Brain microvascular endothelial cell (primary cell): ENCODE data around the gene SRP9.
"Not testable (repeated sequence)": the region's sequence is repeated elsewhere in the genome, so short reads cannot be mapped to it uniquely, and the experiment has no call there.

Source experiments
- DNase-seq: peaks from one replicate; pipeline ENCODE4 v3.0.0-alpha.2; 2020
- H3K27ac ChIP-seq: fragments of 250-450 bp; sonication (Bioruptor Pico); 2 replicates; pipeline ENCODE4 v1.5.1; 2020; ENCODE audit warnings: mild to moderate bottlenecking, moderate library complexity
- H3K27me3 ChIP-seq: fragments of 250-450 bp; sonication (Bioruptor Pico); replicated peaks from 2 replicates; pipeline ENCODE4 v1.5.1; 2020; ENCODE audit warnings: mild to moderate bottlenecking
- H3K36me3 ChIP-seq: fragments of 250-450 bp; sonication (Bioruptor Pico); replicated peaks from 2 replicates; pipeline ENCODE4 v1.5.1; 2020; ENCODE audit warnings: mild to moderate bottlenecking
- H3K4me3 ChIP-seq: 2 replicates; pipeline ENCODE4 v1.5.1; 2011; ENCODE audit warnings: low read depth, mild to moderate bottlenecking, control low read depth, low read length, moderate library complexity
- in situ Hi-C: cut with HindIII; loops from 2 replicates; pipeline ENCODE4 v1.10.0; 2017; ENCODE audit warnings: low sequenced_read_pairs, low pct_ligation_motif_present
- TF ChIP-seq, protein P1 (sequence below): IDR thresholded peaks from 2 replicates; pipeline ENCODE4 v1.5.1; 2011; ENCODE audit warnings: low read depth, mild to moderate bottlenecking, moderate library complexity, low read length, control low read depth, inconsistent platforms; ENCODE audit errors: missing control alignments

Gene SRP9

DNA sequence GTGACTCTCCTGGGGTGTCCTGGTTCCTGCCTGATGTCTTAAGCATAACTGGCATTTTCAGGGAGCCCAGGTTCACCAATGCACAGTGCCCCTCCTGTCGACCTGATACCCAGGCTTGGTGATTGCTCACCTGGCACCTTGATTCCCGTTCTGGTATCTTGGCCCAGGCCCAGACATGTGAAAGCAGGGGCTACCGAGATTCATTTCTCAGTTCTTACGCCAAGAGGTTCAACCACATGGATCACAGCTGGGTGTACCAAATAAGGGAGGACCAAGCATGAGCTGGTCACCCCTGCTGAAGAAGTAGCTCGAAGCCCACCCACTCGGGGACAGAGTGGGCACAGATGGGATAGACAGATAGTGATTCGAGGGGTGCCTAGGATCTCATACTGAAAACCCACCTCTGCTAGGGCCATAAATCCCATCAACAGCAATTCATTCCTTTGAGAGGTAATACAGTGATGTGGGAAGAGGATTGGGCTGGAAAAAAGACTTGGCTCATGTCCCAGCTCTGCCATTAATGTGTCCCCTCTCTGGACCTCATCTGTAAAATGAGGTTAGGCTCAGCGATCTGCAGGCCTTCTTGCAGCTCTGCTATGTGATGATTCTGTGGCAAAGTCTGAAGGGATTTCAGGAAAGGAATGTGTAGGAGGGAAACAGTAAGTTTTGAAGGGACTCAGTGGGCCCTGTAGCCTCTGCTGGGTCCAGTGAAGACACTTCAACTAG lies 35.0 kb downstream of the SRP9 start:
- TF ChIP-seq, protein P1, sequence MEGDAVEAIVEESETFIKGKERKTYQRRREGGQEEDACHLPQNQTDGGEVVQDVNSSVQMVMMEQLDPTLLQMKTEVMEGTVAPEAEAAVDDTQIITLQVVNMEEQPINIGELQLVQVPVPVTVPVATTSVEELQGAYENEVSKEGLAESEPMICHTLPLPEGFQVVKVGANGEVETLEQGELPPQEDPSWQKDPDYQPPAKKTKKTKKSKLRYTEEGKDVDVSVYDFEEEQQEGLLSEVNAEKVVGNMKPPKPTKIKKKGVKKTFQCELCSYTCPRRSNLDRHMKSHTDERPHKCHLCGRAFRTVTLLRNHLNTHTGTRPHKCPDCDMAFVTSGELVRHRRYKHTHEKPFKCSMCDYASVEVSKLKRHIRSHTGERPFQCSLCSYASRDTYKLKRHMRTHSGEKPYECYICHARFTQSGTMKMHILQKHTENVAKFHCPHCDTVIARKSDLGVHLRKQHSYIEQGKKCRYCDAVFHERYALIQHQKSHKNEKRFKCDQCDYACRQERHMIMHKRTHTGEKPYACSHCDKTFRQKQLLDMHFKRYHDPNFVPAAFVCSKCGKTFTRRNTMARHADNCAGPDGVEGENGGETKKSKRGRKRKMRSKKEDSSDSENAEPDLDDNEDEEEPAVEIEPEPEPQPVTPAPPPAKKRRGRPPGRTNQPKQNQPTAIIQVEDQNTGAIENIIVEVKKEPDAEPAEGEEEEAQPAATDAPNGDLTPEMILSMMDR, result no peak
- Histone ChIP-seq H3K27me3 (no peaks in the 10 kb centered on the region), H3K27ac (no peak overlapping the region), H3K36me3 (no peaks in the 10 kb centered on the region), H3K4me3 (no peak overlapping the region)
- no peak for DNase-seq
- in situ Hi-C loops, result loop anchor here (25.0 kb wide), 1 partner anchor 175 kb away; the partner anchor contains the start of gene SDE2

DNA sequence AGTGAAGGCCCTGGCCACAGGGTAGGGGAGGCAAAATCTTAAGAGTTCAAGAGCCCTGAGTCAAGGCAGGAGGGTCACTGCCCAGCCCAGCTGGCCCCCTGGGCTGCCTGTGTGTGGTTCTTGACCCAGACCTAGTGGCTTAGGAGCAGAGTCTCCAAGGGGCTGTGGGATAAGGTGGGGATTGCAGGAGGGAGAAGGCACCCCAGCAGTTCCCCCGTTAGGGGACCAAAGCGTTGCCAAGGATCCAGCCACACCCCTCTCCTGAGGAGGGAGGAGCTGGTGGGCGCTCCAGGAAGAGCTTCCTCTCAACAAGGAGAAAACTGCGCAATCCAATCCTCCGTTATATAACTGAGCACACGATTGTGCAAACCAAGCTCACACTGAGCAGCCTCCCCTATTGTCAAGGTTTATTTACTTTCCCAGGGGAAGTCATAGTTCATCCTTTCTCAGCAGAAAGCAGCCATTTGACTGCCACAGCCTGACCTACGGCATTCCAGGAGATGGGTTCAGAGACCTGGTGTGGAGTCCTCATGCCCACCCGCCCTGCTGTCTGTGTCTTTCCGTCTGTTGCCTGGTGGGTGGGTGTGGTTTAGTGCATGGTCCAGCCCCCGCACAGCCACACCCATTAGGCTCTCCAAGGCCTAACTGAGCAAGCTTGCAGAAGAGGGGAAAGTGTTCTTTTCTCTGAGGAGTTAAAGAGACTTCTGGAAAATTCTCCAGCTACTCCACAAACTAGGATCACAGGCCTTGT lies 35.8 kb downstream of the SRP9 start:
- H3K36me3 ChIP-seq, result no peaks in the 10 kb centered on the region
- H3K27ac ChIP-seq, result no peak overlapping the region
- H3K4me3 ChIP-seq, result peak overlapping the region; percentile 15
- in situ Hi-C loops, result loop anchor here (25.0 kb wide), 1 partner anchor 174 kb away; the partner anchor contains the start of gene SDE2
- no peaks in the 10 kb centered on the region for H3K27me3 ChIP-seq
- DNase-seq, result peak; percentile 37
- TF ChIP-seq, protein P1, result no peak

DNA sequence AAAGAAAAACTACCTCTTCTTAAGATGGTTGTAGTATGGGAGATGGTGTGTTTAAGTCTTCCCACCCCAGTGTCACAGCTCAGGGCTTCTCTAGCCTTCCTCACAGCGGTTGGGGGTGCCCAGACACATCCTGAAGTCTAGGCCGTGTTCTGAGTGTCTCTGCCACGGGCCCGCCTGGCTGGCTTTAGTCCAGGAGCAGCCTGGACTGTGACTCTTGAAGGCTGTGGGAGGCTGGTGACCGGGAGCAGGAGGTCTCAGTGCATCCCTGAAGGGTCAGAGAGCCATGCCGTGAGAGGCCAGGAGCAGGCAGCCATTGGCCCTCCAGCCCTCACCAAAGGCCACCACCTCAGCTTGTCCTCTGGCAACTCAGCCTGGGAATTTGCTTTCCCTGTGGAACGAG lies 36.8 kb downstream of the SRP9 start:
- no peak for DNase-seq
- in situ Hi-C loops, result loop anchor here (25.0 kb wide), 1 partner anchor 173 kb away; the partner anchor contains the start of gene SDE2
- H3K27me3 ChIP-seq, result no peaks in the 10 kb centered on the region
- no peaks in the 10 kb centered on the region for H3K36me3 ChIP-seq
- no peak overlapping the region for H3K27ac ChIP-seq
- no peak overlapping the region for H3K4me3 ChIP-seq
- TF ChIP-seq, protein P1, result no peak

DNA sequence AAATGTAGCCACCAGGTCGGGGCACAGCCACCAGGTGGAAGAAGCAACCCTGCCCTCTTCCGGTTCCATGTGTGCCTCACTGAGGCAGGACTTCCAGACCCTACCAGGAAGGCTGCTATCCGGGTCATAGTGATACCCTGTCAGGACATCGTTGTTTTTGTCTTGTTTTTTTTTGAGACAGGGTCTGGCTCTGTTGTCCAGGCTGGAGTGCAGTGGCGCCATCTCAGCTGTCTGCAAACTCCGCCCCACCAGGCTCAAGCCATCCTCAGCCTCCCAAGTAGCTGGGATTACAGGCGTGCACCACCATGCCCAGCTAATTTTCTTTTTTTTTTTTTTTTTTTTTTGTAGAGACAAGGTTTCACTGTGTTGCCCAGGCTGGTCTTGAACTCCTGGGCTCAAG lies 37.5 kb downstream of the SRP9 start:
- in situ Hi-C loops, result loop anchor here (25.0 kb wide), 1 partner anchor 172 kb away; the partner anchor contains the start of gene SDE2
- DNase-seq, H3K27ac ChIP-seq, H3K4me3 ChIP-seq, H3K27me3 ChIP-seq, H3K36me3 ChIP-seq: not testable (repeated sequence)

DNA sequence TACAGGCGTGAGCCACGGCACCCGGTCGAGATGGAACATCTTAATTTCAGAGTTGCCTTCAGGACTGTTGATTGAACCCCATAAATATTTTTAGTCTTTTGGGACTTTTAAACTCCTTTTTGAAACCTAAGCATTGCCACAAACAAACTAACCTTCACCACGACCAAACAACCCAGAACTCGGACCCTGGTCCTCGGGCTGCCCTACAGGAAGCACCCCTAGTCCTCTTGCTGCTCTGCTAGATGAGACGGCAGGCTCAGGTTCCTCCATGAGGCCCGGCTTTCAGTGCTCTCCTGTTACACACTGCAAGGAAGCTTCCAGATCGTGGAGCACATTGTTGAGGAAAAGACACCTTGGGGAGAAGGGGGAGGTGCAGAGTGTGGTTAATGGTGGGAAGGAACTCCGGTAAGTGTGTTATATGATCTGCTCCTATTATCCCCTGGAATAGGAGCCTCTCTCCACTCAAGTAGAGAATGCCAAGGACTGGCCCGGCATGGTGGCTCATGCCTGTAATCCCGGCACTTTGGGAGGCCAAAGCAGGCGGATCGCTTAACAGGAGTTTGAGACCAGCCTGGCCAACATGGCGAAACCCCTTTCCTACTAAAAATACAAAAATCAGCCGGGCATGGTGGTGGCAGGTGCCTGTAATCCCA lies 38.0 kb downstream of the SRP9 start:
- Histone ChIP-seq H3K27ac (no peak overlapping the region), H3K27me3 (no peaks in the 10 kb centered on the region), H3K36me3 (no peaks in the 10 kb centered on the region), H3K4me3 (no peak overlapping the region)
- TF ChIP-seq, protein P1, result no peak
- no peak for DNase-seq
- in situ Hi-C loops, result loop anchor here (25.0 kb wide), 1 partner anchor 172 kb away; the partner anchor contains the start of gene SDE2
